Measurements from ENCODE around the gene EXT2.

The EXT2 gene

GRCh38 chr11:44235765-44236201, 140.3 kb downstream of the EXT2 start:
- Histone ChIP-seq H3K4me3 (replicated peaks; ENCODE audit: low read depth, low read length) (no peak overlapping the region), H3K36me3 (ENCODE audit: control insufficient read depth, insufficient read depth, low read length) (no peaks in the 10 kb centered on the region), H3K27me3 (replicated peaks; ENCODE audit: control insufficient read depth, insufficient read depth, low read length) (no peaks in the 10 kb centered on the region)
- no peak for DNase-seq (ENCODE audit: extremely low read depth, insufficient read length)
- no peak for TF ChIP-seq CTCF (IDR thresholded peaks at IDR 0.05; ENCODE audit: insufficient read depth, low read length, poor library complexity, severe bottlenecking)

DNA sequence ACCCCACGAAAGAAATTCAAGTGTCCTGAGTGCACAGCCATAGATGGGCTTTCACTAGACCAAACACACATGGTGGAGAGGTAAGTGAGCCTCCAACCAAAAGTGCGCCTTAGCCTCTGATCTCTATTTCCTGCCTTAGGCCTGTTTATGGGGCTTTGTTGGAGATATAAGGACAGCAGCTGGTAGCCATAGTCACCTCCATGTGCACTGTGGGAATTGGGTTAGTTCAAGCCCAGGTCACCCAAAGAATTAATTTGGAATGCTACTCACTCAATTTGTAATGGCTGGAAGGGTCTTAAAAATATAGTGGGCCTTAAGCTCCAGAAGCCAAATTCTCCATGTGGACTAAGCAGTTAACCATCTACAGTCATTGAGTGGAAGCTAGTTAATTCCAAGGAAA, 140.8 kb downstream of the EXT2 start:
- H3K36me3 ChIP-seq (ENCODE audit: control insufficient read depth, insufficient read depth, low read length): no peaks in the 10 kb centered on the region
- no peak overlapping the region for H3K4me3 ChIP-seq (replicated peaks; ENCODE audit: low read depth, low read length)
- no peak for TF ChIP-seq CTCF (IDR thresholded peaks at IDR 0.05; ENCODE audit: insufficient read depth, low read length, poor library complexity, severe bottlenecking)
- no peaks in the 10 kb centered on the region for H3K27me3 ChIP-seq (replicated peaks; ENCODE audit: control insufficient read depth, insufficient read depth, low read length)
- DNase-seq (ENCODE audit: extremely low read depth, insufficient read length): no peak

DNA sequence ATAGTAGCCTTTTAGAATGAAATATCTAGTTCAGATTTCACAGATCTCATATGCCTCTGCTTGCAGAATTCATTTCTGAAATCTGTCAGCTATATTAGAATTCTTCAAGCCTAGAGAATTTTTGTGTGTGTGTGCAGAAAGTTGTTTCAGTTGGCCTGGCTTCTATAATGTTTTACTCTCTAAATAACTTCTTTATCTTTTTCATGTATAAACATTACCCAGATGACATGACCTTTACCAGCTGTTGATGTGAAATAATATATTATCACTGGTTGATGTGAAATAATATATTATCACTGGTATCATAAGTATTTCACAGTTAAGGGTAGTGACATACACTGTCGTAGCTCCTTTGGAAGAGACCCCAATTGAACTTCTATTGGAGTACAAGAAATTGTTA, 141.7 kb downstream of the EXT2 start:
- no peak for DNase-seq (ENCODE audit: extremely low read depth, insufficient read length)
- no peak for TF ChIP-seq CTCF (IDR thresholded peaks at IDR 0.05; ENCODE audit: insufficient read depth, low read length, poor library complexity, severe bottlenecking)
- H3K4me3 ChIP-seq (replicated peaks; ENCODE audit: low read depth, low read length): no peak overlapping the region
- no peaks in the 10 kb centered on the region for H3K36me3 ChIP-seq (ENCODE audit: control insufficient read depth, insufficient read depth, low read length)
- no peaks in the 10 kb centered on the region for H3K27me3 ChIP-seq (replicated peaks; ENCODE audit: control insufficient read depth, insufficient read depth, low read length)

DNA sequence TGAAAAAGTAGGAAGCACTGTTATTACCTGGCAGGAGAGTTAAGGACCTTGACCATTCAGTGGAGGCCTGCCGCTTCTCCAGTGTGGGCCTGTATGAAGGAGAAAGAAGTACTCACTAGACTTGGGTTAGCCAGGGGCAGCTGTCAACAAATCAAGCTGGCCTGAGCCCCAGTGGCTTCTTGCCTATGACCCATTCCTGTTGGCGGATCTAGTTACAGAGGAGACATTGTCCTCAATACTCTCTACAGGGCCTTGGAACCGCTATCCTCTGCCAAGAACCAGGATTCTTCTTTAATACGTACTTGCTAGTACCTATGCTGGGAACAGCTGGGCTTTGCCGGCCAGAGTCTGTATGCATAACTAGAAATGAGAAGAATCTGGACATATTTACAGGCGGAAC, 146.4 kb downstream of the EXT2 start:
- DNase-seq (ENCODE audit: extremely low read depth, insufficient read length): no peak
- Histone ChIP-seq H3K4me3 (replicated peaks; ENCODE audit: low read depth, low read length) (no peak overlapping the region), H3K36me3 (ENCODE audit: control insufficient read depth, insufficient read depth, low read length) (no peaks in the 10 kb centered on the region; the same call in none of the 2 replicates), H3K27me3 (replicated peaks; ENCODE audit: control insufficient read depth, insufficient read depth, low read length) (no peaks in the 10 kb centered on the region)
- no peak for TF ChIP-seq CTCF (IDR thresholded peaks at IDR 0.05; ENCODE audit: insufficient read depth, low read length, poor library complexity, severe bottlenecking)

DNA sequence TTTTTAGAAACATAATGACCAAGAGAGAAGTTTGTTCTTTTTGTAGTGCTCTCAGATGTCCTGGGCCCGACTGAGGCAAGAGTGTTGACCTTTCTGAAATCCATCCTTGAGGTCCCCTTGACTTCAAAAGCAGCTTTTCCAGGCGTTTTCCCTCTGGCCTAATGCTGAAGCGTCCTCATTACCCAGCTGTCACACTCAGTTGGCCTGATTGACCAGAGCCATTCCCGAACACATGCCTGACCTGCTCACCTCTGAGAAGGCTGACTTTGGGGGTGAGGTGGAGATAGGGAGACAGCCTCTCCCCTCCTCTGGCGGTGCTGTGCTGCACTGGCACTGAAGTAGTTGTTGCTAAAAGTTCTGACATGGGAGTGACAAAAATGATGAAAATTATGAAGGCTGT, 147.6 kb downstream of the EXT2 start:
- Histone ChIP-seq H3K36me3 (ENCODE audit: control insufficient read depth, insufficient read depth, low read length) (no peaks in the 10 kb centered on the region; the same call in none of the 2 replicates), H3K27me3 (replicated peaks; ENCODE audit: control insufficient read depth, insufficient read depth, low read length) (no peaks in the 10 kb centered on the region), H3K4me3 (replicated peaks; ENCODE audit: low read depth, low read length) (no peak overlapping the region)
- no peak for DNase-seq (ENCODE audit: extremely low read depth, insufficient read length)
- no peak for TF ChIP-seq CTCF (IDR thresholded peaks at IDR 0.05; ENCODE audit: insufficient read depth, low read length, poor library complexity, severe bottlenecking)
